ENCODE data around the gene SLC44A1. TPM values are rescaled to one million over a fixed set of nuclear protein-coding genes. Genes with fewer than 3 reads are reported as not detected.

SLC44A1 gene
- total and polyA plus RNA-seq, 2 of the 13 experiments (the other 11 are each of a cell fraction or from before 2014, with no cell fraction given) = 21.4 to 40.8 TPM

- no peak for TF ChIP-seq ZBTB43 (CRISPR knock-in tag; conservative IDR thresholded peaks at IDR 0.05)
- peak; percentile 54; the same call in 1 of the 2 replicates for TF ChIP-seq HNF1B (CRISPR knock-in tag; IDR thresholded peaks at IDR 0.05)
- TF ChIP-seq MLLT10 (CRISPR knock-in tag; IDR thresholded peaks at IDR 0.05) = no peak
- TF ChIP-seq ZNF773 (CRISPR knock-in tag; IDR thresholded peaks at IDR 0.05; ENCODE audit: borderline replicate concordance) = no peak
- TF ChIP-seq MIER2 (CRISPR knock-in tag; IDR thresholded peaks at IDR 0.05) = 0 out of 2 replicates have a peak, but pooled peaks have one; percentile 9
- TF ChIP-seq HDAC6 (IDR thresholded peaks at IDR 0.05; ENCODE audit: low read depth, low read length) = no peak
- TF ChIP-seq SOX6 (IDR thresholded peaks at IDR 0.05) = no peak
- no peak for TF ChIP-seq SOX6 (CRISPR knock-in tag; IDR thresholded peaks at IDR 0.05)
- TF ChIP-seq PRMT3 (CRISPR knock-in tag; IDR thresholded peaks at IDR 0.05; ENCODE audit: borderline replicate concordance, low read depth) = no peak
- TF ChIP-seq ATF4 (CRISPR knock-in tag; IDR thresholded peaks at IDR 0.05) = 0 out of 4 replicates have a peak, but pooled peaks of 1 of the 2 experiments have one; percentile 10
- no peak for TF ChIP-seq ZNF572 (CRISPR knock-in tag; IDR thresholded peaks at IDR 0.05)
- TF ChIP-seq FLYWCH1 (CRISPR knock-in tag; IDR thresholded peaks at IDR 0.05) = no peak
- TF ChIP-seq ZFP1 (CRISPR knock-in tag; IDR thresholded peaks at IDR 0.05) = no peak
- TF ChIP-seq ZNF614 (CRISPR knock-in tag; IDR thresholded peaks at IDR 0.05; ENCODE audit: borderline replicate concordance) = no peak
- no peak for TF ChIP-seq HDAC2 (CRISPR knock-in tag; IDR thresholded peaks at IDR 0.05)
- TF ChIP-seq HINFP (CRISPR knock-in tag; IDR thresholded peaks at IDR 0.05; ENCODE audit: low read depth) = no peak
- no peak for TF ChIP-seq HNF4G (IDR thresholded peaks at IDR 0.05; ENCODE audit: borderline replicate concordance, low read depth, low read length)
- TF ChIP-seq HNF4G (CRISPR knock-in tag; IDR thresholded peaks at IDR 0.05; ENCODE audit: borderline replicate concordance, low read depth) = no peak
- no peak for TF ChIP-seq CAMTA2 (CRISPR knock-in tag; IDR thresholded peaks at IDR 0.05; ENCODE audit: borderline replicate concordance)
- no peak for TF ChIP-seq BATF2 (CRISPR knock-in tag; IDR thresholded peaks at IDR 0.05)
- TF ChIP-seq ZNF569 (CRISPR knock-in tag; IDR thresholded peaks at IDR 0.05; ENCODE audit: borderline replicate concordance) = 0 out of 2 replicates have a peak, but pooled peaks have one; percentile 44
- no peak for TF ChIP-seq ELK4 (CRISPR knock-in tag; IDR thresholded peaks at IDR 0.05; ENCODE audit: borderline replicate concordance)
These were observed 202.9 kb downstream of the SLC44A1 start (continued) for GRCh38 chr9:105447386-105447813.
